ENCODE measurements around the gene DHDH.

The DHDH gene

DNA sequence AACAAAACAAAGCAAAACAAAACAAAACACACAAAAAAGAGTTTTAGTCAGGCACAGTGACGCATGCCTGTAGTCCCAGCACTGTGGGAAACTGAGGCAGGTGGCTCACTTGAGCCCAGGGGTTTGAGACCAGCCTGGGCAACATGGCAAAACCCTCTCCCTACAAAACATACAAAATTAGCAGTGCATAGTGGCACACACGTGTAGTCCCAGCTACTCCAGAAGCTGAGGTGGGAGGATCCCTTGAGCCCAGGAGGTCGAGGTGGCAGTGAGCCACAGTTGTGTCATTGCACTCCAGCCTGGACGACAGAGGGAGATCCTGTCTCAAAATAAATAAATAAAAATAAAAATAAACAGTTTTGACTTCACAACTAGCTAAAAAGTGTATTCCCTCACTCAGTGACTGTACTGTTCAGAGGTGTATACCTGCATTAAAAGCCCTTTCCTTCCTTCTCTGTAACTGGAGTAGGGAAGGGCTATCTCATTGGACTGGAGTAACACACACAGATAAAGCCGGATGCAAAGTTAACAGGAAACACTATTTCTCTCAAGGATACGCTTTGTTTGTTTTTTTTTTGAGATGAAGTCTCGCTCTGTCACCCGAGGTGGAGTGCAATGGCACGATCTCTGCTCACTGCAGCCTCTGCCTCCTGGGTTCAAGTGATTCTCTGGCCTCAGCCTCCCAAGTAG, 17.5 kb downstream of the DHDH start:
- no peak for DNase-seq

DNA sequence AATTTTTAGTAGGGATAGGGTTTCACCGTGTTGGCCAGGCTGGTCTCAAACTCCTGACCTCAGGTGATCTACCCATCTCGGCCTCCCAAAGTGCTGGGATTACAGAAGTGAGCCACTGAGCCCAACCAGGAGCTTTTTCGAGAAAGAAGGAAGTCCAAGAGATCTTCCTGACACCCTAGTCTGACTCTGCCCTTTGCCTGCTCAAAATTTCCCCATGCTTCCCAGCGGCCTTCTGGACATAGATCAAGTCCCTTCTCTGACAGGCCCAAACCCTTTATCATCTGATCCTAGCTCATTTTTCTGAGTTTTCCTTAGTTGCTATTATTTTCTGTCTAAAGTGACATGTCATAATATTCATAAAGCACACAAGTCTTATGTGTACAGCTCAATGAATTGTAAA, 19.6 kb downstream of the DHDH start:
- DNase-seq, result no peak

DNA sequence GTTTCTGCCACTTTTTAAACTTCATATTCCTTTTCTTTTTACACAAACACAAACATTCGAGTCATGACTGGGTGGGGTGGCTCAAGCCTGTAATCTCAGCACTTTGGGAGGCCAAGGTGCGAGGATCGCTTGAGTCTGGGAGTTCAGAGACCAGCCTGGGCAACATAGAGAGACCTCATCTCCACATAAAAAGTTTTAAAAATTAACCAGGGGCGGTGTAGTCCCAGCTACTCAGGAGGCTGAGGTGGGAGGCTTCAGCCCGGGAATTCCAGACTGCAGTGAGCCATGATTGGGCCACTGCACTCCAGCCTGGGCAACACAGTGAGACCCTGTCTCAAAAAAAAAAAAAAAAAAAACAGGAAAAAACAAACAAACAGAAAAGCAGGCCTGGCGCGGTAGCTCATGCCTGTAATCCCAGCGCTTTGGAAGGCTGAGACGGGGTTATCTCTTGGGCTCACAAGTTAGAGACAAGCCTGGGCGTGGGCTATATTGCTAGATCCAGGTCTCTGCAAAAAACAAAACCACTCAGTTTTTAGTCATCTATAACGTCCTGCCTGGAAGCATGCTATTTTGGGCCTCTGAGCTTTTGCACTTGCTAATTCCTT, 20.6 kb downstream of the DHDH start:
- no peak for DNase-seq

DNA sequence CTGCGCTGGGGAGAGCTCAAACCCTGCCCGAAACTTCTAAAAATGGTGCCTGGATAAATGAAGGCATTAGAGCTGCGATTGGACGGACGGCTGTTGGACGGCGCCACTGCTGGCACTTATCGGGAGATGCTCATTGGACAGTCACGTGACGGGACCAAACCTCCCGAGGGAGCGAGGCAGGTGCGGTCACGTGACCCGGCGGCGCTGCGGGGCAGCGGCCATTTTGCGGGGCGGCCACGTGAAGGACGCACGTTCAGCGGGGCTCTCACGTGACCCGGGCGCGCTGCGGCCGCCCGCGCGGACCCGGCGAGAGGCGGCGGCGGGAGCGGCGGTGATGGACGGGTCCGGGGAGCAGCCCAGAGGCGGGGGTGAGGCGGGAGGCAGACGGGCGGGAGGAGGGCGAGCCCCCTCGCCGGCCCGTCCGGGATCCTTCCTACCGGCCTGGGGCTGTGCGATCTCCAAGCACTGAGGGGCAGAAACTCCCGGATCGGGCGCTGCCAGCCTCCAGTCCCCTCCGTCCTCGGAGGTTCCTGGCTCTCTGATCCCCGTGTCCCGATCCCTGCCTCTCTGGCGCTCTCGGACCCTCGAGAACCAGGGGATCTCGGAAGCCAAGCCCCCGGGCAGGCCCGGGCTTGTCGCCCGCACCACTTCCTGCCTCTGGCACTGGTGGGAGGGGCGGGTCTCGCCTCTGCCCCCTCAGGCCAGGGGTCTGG, 21.3 kb downstream of the DHDH start, which contains the start of gene BAX:
BAX (plus strand) TSS at position 281 of the 713 bp plus-strand sequence; CDS start at position 335, 54 bp downstream.
- DNase-seq, result peak; percentile 79

DNA sequence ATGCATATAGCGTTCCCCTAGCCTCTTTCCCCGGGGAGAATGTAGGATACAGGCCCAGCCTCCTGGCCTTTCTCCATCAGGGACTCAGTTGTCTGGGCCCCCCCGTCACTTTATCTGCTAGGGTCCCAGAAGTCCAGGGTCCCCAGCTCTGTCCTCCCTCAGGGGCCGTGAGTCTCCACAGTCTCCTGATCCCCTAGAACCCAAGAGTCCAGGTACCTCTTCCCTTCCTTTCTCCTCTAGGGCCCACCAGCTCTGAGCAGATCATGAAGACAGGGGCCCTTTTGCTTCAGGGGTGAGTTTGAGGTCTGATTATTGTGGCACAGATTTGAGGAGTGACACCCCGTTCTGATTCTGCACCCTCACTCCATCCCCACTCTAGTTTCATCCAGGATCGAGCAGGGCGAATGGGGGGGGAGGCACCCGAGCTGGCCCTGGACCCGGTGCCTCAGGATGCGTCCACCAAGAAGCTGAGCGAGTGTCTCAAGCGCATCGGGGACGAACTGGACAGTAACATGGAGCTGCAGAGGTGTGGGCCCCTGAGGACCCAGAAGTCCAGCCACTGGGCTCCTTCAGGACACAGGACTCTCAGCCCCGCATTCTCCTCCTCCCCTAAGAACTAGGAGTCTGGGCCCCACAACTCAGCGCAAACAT, 21.9 kb downstream of the DHDH start:
- DNase-seq, result no peak

DNA sequence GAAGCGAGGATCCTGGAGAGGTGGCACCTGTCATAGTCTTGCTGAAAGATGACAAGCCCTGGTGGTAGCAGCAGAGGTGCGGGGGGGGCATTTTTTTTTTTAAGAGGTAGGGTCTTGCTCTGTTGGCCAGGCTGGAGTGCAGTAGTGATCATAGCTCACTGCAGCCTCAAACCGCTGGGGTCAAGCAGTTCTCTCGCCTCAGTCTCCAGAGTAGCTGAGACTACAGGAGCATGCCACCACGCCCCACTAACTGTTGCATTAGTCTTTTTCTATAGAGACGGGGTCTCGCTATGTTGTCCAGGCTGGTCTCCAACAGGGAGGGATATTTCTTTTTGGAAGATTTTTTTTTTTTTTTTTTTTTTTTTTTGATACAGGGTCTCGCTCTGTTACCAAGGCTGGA, 24.5 kb downstream of the DHDH start:
- no peak for DNase-seq

DNA sequence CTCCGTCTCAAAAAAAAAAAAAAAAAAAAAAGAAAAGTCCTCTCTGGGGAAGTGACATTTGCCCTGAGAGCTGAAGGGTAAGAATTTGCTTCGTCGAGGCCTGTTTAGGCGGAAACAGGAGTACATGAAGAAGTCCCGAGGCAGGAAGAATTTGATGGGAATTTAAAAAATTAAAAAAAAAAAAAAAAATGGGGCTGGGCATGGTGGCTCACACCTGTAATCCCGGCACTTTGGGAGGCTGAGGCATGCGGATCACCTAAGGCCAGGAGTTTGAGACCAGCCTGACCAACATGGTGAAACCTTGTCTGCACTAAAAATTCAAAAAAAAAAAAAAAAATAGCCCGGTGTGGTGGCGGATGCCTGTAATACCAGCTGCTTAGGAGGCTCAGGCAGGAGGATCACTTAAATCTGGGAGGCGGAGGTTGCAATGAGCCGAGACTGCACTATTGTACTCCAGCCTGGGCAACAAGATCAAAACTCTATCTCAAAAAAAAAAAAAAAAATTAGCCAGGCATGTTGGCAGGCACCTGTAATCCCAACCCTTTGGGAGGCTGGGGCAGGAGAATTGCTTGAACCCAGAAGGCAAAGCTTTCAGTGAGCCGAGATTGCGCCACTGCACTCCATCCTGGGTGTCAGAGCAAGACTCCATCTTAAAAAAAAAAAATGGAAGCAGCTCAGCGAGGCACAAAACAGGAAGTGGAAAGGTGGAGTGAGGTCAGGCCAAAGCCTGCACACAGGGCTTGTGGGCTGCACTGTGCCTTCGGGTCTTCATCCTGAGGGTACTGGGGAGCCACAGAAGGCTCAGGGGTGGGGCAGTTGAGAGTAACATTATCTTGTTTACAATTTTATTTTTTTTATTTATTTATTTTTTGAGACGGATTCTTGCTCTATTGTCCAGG, 26.1 kb downstream of the DHDH start:
- no peak for DNase-seq

DNA sequence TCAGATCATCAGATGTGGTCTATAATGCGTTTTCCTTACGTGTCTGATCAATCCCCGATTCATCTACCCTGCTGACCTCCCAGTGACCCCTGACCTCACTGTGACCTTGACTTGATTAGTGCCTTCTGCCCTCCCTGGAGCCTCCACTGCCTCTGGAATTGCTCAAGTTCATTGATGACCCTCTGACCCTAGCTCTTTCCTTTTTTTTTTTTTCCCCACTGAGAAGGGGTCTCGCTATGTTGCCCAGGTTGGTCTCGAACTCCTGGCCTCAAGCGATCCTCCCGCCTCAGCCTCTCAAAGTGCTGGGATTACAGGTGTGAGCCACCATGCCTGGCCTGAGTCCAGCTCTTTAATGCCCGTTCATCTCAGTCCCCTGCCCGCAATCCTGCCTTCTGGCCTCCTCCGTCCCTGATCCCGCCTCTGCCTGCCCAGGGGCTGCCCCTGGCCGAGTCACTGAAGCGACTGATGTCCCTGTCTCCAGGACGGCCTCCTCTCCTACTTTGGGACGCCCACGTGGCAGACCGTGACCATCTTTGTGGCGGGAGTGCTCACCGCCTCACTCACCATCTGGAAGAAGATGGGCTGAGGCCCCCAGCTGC, 27.7 kb downstream of the DHDH start:
- no peak for DNase-seq

DNA sequence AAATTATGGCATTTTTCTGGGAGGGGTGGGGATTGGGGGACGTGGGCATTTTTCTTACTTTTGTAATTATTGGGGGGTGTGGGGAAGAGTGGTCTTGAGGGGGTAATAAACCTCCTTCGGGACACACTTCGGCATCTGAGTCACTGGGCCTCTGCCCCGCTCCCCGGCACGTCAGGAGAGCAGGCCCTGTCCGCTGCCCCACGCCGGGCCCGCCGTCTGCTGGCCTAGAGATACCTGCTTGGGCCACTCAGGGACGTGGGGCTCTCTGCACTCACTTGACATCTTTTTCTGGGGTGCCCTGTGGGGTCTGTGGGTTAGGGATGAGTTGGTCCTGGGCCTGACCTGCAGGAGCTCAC, 28.2 kb downstream of the DHDH start:
- no peak for DNase-seq

DNA sequence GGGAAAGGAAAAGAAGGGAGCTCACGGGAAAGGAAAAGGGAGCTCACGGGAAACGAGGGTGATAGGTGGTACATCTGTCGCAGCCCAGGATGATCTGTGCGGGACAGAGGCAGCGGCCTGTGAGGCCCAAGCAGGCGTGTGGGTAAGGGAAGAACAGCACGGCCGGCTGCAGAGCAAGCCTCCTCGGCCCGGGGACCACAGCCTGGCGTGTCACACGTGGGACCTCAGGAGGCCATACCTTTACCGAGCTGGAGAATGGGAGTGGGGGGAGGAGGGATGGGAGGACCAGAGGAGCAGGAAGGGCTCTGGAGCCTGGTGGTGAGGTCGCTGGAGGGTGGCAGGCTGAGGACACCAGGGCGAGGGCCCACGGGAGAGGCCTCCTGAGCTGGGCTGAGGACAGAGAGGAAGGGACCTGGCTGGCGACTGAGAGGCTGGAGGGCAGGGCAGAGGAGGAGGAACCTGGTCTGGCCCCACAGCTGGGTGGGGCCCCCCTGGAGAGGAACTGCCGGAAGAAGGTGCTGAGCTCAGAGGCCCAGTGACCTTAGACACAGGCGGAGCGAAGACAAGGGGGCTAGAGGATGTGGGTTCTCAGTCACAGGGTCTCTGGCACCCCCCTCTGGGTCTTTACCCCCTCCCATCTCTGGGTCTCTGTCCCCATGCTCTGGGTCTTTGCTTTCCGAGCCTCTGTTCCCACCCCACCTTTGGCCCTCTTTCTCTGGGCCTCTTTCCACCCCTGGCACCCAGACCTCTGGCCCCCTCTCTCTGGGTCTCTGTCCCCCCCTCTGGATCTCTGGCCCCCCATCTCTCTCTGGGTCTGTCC, 28.7 kb downstream of the DHDH start:
- DNase-seq, result peak; percentile 30

DNA sequence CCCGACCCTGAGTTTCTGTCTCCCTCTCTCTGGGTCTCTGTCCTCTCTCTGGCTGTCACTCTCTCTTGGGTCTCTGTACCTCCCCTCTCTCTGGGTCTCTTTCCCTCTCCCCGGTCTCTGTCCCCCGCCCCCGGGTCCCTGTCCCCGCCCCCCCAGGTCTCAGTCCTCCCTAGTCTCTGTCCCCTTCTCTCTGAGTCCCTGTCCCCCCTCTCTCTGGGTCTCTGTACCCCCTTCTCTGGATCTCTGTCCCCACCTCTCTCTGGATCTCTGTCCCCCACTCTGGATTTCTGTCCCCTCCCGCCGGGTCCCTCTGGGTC, 29.3 kb downstream of the DHDH start:
- DNase-seq, result no peak

DNA sequence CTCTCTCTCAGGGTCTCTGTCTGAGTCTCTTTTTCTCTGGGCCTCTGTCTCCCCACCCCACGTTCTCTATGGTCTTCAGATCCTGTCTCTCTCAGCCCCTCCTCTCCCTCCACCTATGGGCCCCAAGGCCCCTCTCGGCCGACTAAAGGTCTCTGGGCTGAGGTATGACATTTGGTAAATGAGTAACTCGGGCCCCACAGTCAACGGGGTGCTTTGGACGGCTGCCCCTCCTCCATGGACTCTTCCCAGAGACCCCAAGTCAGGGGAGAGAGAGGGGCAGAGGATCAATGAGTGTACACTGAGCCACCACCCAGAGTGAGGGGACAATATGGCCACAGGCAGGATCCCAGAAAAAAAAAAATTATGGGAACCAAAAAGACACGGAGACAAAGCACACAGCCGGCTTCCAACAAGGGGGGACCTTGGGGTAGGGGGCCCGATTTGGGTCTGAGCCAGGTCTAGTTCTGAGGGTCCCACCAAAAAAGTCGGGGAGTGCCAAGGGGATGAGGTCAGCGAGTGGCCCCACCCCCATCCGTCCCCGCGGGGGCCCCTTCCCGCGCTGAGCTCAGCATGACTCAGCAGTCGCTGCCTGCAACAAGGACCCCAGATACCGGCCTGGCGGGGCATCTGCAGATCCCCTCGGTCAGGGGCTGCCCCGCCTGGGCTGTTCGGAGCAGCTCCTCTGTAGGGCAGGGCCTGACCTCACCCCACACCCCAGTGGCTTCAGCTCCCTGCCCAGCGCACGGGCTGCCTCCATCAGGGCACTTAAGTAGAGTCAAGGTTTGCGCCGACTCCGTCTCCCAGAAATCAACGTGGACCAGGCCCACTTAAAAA, 30.1 kb downstream of the DHDH start:
- DNase-seq, result peak; percentile 37

DNA sequence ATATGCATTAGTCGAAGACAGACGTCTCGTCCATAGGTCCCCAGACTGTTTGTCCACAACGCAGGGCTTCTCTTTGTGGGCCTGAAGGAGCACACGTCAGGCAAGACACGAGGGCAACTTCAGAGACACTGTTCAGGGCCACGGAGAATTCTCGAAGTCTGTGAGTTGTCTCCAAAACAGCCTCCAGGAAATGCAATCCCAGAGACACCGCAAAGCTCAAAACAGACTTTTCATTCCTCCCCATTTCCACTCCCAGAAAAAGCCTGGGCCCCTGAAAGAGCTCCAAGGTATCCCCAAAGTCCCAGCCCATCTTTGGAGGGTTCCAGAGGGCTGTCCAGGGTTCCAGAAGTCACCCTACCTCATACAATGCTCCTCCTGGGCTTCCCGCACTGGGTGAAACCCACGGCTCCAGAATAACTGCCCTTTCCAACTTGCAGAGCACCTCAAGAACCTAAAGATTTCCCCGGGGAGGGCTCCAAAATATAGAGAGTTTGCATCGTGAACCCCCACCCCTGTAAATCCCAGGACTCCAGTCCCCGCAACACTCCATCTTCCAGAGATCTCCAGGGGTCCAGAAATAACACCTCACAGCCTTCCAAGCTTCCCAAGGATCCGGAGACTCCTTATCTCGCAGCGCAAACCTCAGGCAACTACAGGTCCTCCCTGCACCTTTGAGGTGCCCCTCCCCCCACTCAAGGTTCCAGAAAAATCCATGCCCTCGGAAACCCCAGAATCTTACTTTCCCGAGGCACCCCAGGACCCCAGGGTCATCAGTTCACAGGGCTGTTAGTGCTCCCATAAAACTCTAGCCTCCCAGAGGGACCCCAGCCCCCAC, 30.9 kb downstream of the DHDH start:
- no peak for DNase-seq

DNA sequence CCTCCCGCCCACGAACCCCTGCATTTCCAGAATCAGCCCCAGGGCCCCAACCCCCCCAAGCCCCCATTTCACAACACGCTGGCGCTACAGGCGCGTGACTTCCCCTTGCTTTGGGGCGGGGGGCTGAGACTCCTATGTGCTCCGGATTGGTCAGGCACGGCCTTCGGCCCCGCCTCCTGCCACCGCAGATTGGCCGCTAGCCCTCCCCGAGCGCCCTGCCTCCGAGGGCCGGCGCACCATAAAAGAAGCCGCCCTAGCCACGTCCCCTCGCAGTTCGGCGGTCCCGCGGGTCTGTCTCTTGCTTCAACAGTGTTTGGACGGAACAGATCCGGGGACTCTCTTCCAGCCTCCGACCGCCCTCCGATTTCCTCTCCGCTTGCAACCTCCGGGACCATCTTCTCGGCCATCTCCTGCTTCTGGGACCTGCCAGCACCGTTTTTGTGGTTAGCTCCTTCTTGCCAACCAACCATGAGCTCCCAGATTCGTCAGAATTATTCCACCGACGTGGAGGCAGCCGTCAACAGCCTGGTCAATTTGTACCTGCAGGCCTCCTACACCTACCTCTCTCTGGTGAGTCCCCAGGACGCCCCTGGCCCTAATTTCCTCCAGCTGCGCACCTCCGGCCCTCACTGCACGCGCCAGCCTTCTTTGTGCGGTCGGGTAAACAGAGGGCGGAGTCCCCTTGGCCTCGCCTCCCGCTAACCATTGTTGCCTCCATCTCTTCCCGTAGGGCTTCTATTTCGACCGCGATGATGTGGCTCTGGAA, 31.7 kb downstream of the DHDH start, which contains the start of gene FTL:
FTL (plus strand) TSS at position 270 of the 766 bp plus-strand sequence; CDS start at position 469, 199 bp downstream.
- peak; percentile 80 for DNase-seq

DNA sequence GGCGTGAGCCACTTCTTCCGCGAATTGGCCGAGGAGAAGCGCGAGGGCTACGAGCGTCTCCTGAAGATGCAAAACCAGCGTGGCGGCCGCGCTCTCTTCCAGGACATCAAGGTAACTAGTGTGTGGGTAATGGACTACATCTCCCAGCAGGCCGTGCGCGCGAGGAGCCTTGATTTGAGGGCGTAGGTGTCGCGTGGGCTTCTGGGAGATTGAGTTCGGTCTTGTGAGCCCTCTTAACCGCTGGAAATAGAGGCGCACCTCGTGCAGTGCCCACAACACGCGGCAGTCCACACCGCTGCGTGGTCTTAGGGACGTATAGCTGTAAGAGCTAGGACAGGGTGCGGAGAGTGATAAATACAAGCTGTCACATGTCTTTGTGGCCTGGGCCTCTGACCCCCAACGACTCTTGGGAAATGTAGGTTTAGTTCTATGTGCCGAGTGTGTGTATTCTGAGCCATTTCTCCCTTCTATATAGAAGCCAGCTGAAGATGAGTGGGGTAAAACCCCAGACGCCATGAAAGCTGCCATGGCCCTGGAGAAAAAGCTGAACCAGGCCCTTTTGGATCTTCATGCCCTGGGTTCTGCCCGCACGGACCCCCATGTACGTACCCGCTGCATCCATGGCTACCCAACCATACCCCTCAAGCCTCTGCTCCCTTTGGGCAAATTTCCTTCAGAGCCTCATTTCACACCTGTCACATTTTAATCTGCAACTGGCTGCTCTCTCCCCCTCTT, 32.5 kb downstream of the DHDH start:
- peak; percentile 89 for DNase-seq

DNA sequence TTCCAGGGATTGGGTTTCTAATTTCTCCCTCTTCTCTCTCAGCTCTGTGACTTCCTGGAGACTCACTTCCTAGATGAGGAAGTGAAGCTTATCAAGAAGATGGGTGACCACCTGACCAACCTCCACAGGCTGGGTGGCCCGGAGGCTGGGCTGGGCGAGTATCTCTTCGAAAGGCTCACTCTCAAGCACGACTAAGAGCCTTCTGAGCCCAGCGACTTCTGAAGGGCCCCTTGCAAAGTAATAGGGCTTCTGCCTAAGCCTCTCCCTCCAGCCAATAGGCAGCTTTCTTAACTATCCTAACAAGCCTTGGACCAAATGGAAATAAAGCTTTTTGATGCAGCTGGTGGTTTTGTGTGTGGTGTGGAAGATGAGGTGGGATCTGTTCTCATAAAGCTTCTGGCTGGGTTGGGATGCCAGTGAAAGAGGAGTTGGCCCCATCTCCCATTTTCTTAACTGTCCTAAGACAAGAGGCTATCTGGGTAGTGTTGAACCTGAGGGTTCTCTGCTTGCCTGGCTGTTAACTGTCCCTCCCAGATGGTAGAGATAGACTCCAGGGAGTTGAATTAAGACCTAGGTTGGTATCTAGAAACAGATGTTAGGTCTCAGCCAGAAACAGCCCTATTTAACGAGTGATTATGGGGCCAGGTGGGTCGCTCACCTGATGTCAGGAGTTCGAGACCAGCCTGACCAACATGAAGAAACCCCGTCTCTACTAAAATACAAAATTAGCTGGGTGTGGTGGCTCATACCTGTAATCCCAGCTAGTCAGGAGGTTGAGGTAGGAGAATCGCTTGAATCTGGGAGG, 33.2 kb downstream of the DHDH start:
- DNase-seq, result no peak
